ENCODE measurements around the gene GTF3C5.

DNA sequence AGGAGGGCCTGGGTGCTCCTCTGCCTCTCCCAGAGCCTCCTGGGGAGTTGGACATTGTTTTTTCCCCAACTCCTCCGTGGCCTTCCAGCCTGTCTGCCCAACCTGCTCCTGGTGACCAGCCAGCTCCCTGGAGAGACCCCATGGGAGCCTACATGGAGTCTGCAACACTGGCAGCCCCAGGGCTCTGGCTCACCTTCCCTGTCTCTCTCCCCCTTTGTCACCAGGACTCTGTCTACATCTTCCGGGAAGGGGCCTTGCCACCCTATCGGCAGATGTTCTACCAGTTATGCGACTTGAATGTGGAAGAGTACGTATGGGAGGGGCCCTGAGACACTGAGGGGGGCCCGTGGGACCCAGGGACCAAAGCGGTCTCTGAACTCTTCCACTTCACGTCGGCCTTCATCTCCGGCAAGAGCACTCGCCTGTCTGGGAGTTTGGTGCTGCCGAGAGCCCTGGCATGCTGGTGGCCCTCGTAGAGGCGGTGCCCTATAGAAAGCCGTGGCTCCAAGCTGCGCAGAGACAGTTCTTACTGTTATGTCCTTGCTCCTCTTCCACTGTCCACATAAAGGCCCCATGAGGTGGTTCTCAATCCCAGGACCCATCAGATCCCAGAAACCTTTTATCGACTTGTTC is 25.1 kb downstream of the GTF3C5 start:
- TF ChIP-seq CTCF (IDR thresholded peaks at IDR 0.05; ENCODE audit: insufficient read depth, low read length, poor library complexity, severe bottlenecking) = no peak
- TF ChIP-seq EZH2phosphoT487 (conservative IDR thresholded peaks at IDR 0.05; ENCODE audit: low read length) = no peak

Measured in SU-DHL-6 (cell line).